ENCODE results near the gene ACOXL.

DNA sequence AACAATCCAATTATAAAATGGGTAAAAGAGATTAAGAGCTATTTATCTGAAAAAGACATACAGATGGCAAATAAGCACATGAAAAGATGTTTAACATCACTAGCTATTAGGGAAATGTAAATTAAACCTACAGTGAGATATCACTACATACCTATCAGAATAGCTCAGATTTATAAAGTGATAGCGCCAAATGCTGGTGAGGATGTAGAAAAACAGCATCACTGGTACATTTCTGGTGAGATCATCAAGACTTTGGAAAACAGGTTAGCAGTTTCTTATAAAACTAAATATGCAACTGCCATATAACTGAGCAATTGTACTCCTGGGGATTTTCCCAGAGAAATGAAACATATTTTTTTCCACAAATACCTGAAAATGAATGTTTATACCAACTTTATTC is 100.4 kb downstream of the ACOXL start:
- TF ChIP-seq CTCF (IDR thresholded peaks at IDR 0.05): no peak
- no peak for TF ChIP-seq POLR2A (IDR thresholded peaks at IDR 0.05)

Measured in esophagus squamous epithelium (tissue), 4 donors.